ENCODE measurements around the gene CLCNKA. TPM values are rescaled to one million over a fixed set of nuclear protein-coding genes. Genes with fewer than 3 reads are reported as not detected.

Gene CLCNKA
- total RNA-seq, 1 donor = not detected

DNA sequence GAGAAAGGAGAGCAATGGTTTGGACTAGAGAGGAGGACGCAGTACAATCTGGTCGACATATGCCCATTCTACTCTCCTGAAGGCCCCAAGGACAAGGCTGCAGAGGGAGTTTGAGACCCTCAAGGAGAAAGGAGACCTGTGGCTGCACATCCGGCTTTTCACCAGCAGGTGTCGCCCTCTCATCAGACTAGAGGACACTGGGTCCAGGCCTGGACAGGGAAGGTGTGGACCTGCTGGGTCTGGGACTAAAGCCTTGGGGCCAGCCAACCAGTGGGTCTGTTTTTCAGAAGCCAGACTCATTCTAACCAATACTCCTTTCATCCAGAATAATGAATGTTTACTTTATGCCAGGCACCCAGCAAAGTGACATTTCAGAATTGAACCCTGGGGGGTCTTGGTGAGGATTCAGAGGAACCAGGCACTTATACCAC lies 12.8 kb upstream of the CLCNKA start:
- peak; percentile 70 for DNase-seq (ENCODE audit: low read depth)
- no peak overlapping the region for H3K4me3 ChIP-seq (ENCODE audit: low read depth, low read length)
- TF ChIP-seq, protein P1, sequence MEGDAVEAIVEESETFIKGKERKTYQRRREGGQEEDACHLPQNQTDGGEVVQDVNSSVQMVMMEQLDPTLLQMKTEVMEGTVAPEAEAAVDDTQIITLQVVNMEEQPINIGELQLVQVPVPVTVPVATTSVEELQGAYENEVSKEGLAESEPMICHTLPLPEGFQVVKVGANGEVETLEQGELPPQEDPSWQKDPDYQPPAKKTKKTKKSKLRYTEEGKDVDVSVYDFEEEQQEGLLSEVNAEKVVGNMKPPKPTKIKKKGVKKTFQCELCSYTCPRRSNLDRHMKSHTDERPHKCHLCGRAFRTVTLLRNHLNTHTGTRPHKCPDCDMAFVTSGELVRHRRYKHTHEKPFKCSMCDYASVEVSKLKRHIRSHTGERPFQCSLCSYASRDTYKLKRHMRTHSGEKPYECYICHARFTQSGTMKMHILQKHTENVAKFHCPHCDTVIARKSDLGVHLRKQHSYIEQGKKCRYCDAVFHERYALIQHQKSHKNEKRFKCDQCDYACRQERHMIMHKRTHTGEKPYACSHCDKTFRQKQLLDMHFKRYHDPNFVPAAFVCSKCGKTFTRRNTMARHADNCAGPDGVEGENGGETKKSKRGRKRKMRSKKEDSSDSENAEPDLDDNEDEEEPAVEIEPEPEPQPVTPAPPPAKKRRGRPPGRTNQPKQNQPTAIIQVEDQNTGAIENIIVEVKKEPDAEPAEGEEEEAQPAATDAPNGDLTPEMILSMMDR (IDR thresholded peaks at IDR 0.05; ENCODE audit: insufficient read depth, low read depth, low read length) = peak; percentile 95

DNA sequence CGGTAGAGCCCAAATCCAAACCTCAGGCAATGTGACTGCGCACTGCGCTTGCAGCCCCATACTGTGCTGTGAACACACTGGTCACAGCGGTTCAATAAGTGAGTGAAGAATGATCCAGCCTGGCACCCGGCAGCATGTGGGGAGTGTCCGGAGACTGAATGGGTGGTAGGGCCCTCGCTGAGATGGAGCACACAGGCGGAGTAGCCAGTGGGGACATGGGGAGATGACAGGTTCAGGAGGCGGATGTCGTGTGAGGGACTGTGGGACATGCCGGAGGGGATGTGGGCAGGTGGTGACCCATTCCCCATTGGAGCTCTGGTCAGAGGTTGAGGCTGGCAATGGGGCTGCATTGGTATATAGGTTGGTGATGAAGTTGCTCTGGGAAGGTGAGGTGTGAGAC lies 12.2 kb upstream of the CLCNKA start:
- TF ChIP-seq, protein P1 (IDR thresholded peaks at IDR 0.05; ENCODE audit: insufficient read depth, low read depth, low read length) = no peak
- DNase-seq (ENCODE audit: low read depth) = no peak
- no peak overlapping the region for H3K4me3 ChIP-seq (ENCODE audit: low read depth, low read length)

DNA sequence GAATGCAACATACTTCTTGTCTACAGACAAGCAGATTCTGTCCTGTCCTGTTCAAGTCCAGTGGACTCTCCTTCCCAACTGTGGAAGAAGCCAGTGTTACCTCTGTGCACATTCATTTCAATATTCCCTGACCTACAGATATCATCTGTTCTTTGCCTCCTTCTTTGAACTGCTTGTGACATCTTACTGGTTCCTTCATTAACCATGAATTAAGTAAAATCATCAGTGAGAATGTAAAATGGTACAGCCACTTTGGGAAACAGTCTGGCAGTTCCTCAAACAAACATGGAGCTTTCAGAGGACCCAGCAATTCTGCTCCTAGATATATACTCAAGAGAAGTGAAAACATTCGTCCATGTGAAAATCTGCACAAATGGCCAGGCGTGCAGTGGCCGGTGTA lies 11.0 kb upstream of the CLCNKA start:
- DNase-seq (ENCODE audit: low read depth) = no peak
- TF ChIP-seq, protein P1 (IDR thresholded peaks at IDR 0.05; ENCODE audit: insufficient read depth, low read depth, low read length) = no peak
- no peak overlapping the region for H3K4me3 ChIP-seq (ENCODE audit: low read depth, low read length)

DNA sequence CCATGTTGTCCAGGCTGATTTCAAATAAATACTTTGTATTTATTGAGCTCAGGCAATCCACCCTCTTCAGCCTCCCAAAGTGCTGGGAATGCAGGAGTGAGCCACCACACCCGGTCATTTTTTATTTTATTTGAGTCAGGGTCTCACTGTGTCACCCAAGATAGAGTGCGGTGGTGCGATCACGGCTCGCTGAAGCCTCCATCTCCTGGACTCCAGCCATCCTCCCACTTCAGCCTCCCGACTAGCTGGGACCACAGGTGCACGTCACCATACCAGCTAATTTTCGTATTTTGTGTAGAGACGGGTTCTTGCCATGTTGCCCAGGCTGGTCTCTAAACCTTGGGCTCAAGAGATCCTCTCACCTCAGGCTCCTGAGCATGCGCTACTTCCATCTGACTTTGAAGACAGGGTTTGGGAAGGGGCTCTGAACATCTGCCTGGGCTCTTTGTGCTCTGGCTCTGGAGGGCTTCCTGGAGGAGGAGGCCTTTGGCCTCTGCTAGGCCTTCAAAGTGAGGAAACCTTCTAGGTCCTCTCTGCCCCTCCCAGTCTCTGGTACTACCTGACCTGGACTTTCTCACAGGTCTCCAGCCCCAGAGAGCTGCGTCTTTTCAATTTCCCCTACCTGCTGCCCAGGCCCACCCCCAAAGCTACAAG lies 9.8 kb upstream of the CLCNKA start:
- TF ChIP-seq, protein P1 (IDR thresholded peaks at IDR 0.05; ENCODE audit: insufficient read depth, low read depth, low read length) = no peak
- no peak overlapping the region for H3K4me3 ChIP-seq (ENCODE audit: low read depth, low read length)
- no peak for DNase-seq (ENCODE audit: low read depth)

DNA sequence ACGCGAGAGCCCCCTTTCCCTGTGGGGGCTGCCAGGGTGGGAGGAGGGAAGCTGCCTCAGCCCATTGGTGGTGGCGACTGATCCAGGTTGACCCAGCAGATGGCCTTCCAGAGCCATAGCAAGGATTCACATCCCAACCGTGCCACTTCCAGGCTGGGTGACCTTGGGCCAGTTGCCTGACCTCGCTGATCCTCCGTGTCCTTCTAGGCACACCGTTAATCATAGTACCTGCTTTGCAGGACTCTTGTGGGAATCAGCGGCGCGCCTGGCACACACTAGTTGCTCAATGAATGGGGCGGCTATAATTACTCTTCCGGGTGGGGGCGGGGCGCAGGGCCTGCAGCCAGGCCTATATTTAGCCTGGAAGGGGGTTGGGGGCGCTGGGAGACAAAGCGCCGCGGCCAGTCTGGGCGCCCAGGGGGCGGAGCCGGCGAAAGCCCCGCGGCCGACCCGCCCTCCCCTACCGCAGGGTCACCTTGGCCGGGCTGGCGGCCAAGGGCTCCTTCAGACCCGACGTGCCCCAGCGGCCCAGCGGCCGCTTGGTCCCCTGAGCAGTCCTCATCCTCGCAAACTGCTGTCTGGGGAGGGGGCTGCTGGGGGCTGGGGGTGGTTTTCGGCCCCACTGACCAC lies 9.1 kb upstream of the CLCNKA start:
- peak; percentile 66 for DNase-seq (ENCODE audit: low read depth)
- TF ChIP-seq, protein P1 (IDR thresholded peaks at IDR 0.05; ENCODE audit: insufficient read depth, low read depth, low read length) = no peak
- H3K4me3 ChIP-seq (ENCODE audit: low read depth, low read length) = peak overlapping the region; percentile 42

DNA sequence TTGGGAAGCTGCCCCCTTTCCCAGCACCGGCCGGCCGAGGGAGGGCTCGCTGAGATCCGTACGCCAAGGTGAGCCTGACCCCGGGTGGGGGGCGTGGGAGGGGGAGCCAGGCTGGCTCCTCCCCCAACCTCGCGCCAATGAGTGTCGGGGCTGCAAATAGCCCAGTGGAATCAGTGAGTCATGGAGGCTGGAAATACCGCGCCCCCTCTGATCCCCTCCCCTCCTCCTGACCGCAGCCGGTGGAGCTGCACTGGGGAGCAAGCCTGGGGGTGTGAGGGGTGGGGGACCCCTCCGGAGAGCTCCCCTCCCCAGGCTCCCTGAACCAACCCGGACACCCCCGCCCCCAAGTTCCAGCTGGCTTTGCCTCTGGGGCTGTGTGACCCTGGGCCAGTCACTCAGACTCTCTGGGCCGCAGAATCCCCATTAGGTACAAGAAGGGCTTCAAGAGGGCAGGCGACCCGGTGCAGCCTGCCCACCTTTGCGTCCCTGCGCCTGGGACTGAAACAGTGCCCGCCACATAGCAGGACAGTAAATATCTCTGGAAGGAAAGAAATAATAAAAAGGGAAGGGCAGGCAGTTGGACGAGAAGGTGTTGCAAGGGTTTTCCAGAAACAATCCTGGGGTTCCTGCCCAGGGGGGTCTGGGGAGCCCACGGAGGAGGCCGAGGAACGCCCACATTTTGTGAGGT lies 8.5 kb upstream of the CLCNKA start:
- peak; percentile 67 for DNase-seq (ENCODE audit: low read depth)
- H3K4me3 ChIP-seq (ENCODE audit: low read depth, low read length) = peak overlapping the region; percentile 42
- TF ChIP-seq, protein P1 (IDR thresholded peaks at IDR 0.05; ENCODE audit: insufficient read depth, low read depth, low read length) = no peak
